Kidney epithelial cell (primary cell): ENCODE measurements around the gene CD24. TPM values are rescaled to one million over a fixed set of nuclear protein-coding genes. Genes with fewer than 3 reads are reported as not detected.

Experiments used
- DNase-seq: peaks from one replicate; pipeline ENCODE4 v3.0.0-alpha.2; 2010; ENCODE audit warnings: low read depth
- H3K27me3 ChIP-seq: 2 replicates; pipeline ENCODE4 v1.6.0; 2011; ENCODE audit warnings: low read length; ENCODE audit not compliant: control insufficient read depth, insufficient read depth
- H3K36me3 ChIP-seq: 2 replicates; pipeline ENCODE4 v1.5.1; 2011; ENCODE audit warnings: low read length; ENCODE audit not compliant: control insufficient read depth, insufficient read depth
- H3K4me3 ChIP-seq: 2 replicates; pipeline ENCODE4 v1.5.1; 2011; ENCODE audit warnings: low read depth, mild to moderate bottlenecking, control low read depth, low read length
- CTCF ChIP-seq: IDR thresholded peaks from 2 replicates; pipeline ENCODE4 v1.5.1; 2011; ENCODE audit warnings: mild to moderate bottlenecking, moderate library complexity, low read length, control low read depth, inconsistent platforms; ENCODE audit not compliant: insufficient read depth, poor library complexity, severe bottlenecking
- total RNA-seq: library from RNA; depleted of rRNA; stranded (reverse); fragments of >200 nt; gene quantifications from 2 replicates; pipeline ENCODE4 v1.2.3, GENCODE V29; 2015

CD24 gene
- total RNA-seq, 1 donor from 2014 or later: 578 TPM

GRCh38 chr6:106939848-106940247, 34.7 kb downstream of the CD24 start:
- TF ChIP-seq CTCF: no peak
- no peak overlapping the region for H3K4me3 ChIP-seq

DNA sequence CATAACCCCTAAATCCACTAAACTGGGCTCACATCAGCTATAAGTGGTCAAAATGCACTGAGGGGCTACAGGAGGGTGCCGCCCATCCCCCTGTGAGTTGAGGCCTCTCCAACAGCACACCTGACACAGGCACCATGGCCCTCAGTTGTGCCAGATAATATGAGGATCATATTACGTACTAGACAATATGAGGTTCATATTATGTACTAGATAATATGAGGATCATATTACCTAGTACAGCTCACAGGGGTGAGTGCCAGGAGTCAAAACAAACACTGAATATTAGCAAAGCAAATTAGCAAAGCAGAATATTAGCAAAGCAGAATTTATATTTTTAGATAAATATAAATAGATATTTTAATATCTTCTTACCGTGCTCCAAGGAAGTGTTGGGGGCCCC, 35.3 kb downstream of the CD24 start:
- no peak for DNase-seq
- TF ChIP-seq CTCF: no peak
- no peaks in the 10 kb centered on the region for H3K36me3 ChIP-seq
- no peaks in the 10 kb centered on the region for H3K27me3 ChIP-seq
- no peak overlapping the region for H3K4me3 ChIP-seq

More at GRCh38 chr6:106939848-106940247, 34.7 kb downstream of the CD24 start:
- Histone ChIP-seq H3K36me3 (no peaks in the 10 kb centered on the region), H3K27me3 (no peaks in the 10 kb centered on the region)
- no peak for DNase-seq

DNA sequence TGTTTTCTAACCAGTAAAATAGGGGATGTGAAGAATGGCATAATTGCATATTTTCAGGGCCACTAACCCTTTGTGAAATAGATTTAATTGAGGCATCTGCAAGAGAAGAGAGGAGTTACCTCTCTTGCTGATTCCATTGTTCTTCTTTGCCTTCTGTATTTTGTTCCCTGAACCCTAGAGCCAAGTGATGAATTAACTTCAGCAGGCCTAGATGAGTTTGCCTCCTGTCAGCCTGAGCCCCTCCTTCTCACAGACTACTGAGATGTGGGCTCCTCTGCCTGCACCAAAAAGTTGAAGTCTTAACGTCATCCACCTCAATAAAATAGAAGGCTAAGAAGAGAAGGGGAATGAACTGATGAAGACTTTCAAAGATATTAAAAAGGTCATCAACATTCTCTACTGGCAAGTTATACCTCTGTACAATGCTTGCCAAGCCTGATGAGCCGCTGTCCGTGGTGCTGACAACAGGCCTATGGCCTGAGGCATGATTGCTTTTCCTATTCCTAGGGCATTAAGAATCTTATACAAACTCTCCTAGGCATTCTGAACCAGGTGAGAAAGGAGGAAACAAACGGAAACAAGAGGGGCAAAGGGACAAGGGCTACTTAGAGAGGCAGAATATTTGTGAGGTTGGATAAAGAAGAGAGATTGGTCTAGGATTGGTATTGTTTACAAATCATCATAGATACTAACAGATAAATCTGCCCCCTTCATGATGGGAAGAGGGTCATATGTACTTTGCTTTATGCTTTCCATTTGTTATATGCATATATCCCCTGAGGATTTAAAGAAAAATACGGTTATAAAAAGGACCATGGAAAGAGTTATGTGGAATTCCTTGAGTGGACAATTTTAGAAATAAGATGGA, 46.8 kb downstream of the CD24 start:
- Histone ChIP-seq H3K36me3 (no peaks in the 10 kb centered on the region), H3K4me3 (no peak overlapping the region), H3K27me3 (no peaks in the 10 kb centered on the region)
- DNase-seq: no peak
- no peak for TF ChIP-seq CTCF

DNA sequence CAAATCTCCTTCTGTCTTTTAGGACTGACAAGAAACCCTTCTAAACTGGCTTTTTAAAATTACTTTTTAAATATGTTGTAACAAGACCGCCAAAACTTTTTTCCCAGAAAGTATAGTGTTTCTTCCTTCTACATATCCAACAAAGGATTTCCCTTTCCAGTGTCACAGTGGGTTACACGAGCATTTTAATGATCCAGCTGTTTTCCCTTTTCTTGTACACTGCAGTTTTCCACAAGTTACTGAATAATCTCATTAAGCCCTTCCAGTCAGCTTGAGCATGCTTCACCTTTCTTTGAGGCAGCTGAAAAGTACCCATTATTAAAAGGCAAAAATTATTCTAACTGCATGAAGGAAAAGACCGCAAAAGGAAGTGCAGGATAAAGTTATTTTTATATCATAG, 48.6 kb downstream of the CD24 start:
- no peak overlapping the region for H3K4me3 ChIP-seq
- H3K27me3 ChIP-seq: no peaks in the 10 kb centered on the region
- TF ChIP-seq CTCF: no peak
- no peak for DNase-seq
- H3K36me3 ChIP-seq: no peaks in the 10 kb centered on the region

DNA sequence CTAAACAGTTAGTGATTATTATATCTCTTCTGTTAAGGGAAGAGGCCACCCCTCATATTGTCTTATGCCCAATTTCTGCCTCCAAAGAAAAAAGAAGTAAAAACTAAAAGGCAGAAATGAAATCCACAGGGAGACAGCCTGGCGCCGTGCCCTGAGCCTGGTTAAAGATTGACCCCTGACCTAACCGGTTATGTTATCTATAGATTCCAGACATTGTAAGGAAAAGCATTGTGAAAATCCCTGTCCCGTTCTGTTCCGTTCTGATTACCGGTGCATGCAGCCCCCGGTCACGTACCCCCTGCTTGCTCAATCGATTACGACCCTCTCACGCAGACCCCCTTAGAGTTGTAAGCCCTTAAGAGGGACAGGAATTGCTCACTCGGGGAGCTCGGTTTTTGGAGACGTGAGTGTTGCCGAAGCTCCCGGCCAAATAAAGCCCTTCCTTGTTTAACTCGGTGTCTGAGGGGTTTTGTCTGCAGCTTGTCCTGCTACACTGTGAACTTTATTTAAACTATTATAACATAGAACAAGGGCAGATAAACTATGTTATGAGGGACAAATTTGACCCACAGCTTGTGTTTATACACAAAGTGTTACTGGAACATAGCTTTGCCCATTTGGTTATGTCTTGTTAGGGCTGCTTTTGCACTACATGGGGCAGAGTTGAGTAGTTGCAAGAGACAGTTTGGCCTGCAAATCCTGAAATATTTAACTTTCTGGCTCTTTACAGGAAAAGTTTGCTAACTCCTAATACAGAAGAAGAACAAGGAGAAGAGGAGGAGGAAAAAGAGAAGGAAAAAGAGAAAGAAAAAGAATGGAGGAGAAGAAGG, 49.6 kb downstream of the CD24 start:
- H3K36me3 ChIP-seq: no peaks in the 10 kb centered on the region
- no peak overlapping the region for H3K4me3 ChIP-seq
- H3K27me3 ChIP-seq: no peaks in the 10 kb centered on the region

More for the DNA sequence above, 49.6 kb downstream of the CD24 start:
- no peak for TF ChIP-seq CTCF
- no peak for DNase-seq
